ENCODE data around the gene CCL11. TPM values are rescaled to one million over a fixed set of nuclear protein-coding genes. Genes with fewer than 3 reads are reported as not detected.
A peak's percentile ranks its signal among the peaks of the same experiment; 100 is the strongest.

The CCL11 gene
- total RNA-seq, 1 donor from 2014 or later, result not detected

- Mint-ChIP-seq H3K27ac (ENCODE audit: unreplicated experiment) (no peak overlapping the region), H3K27me3 (ENCODE audit: unreplicated experiment) (peaks cover 3% of the 10 kb centered on the region), H3K4me3 (ENCODE audit: unreplicated experiment) (no peak overlapping the region), H3K4me1 (ENCODE audit: unreplicated experiment) (peaks cover 20% of the 10 kb centered on the region), H3K9me3 (ENCODE audit: unreplicated experiment) (no peaks in the 10 kb centered on the region), H3K36me3 (ENCODE audit: unreplicated experiment) (no peaks in the 10 kb centered on the region)
- no peak for TF ChIP-seq CTCF (IDR thresholded peaks at IDR 0.05)
- peak; percentile 10 for DNase-seq (ENCODE audit: extremely low spot score, unreplicated experiment)
These were observed 2.3 kb downstream of the CCL11 start for GRCh38 chr17:34287875-34288274.

GRCh38 chr17:34290586-34290985, 5.0 kb downstream of the CCL11 start:
- TF ChIP-seq CTCF (IDR thresholded peaks at IDR 0.05), result no peak
- no peak for DNase-seq (ENCODE audit: extremely low spot score, unreplicated experiment)
- Mint-ChIP-seq H3K27me3 (ENCODE audit: unreplicated experiment) (no peaks in the 10 kb centered on the region), H3K9me3 (ENCODE audit: unreplicated experiment) (no peaks in the 10 kb centered on the region), H3K4me3 (ENCODE audit: unreplicated experiment) (no peak overlapping the region), H3K4me1 (ENCODE audit: unreplicated experiment) (peaks cover 20% of the 10 kb centered on the region), H3K27ac (ENCODE audit: unreplicated experiment) (no peak overlapping the region), H3K36me3 (ENCODE audit: unreplicated experiment) (no peaks in the 10 kb centered on the region)

- DNase-seq (ENCODE audit: extremely low spot score, unreplicated experiment), result peak; percentile 44
- no peak for TF ChIP-seq CTCF (IDR thresholded peaks at IDR 0.05)
- no peaks in the 10 kb centered on the region for H3K27me3 Mint-ChIP-seq (ENCODE audit: unreplicated experiment)
- no peak overlapping the region for H3K4me3 Mint-ChIP-seq (ENCODE audit: unreplicated experiment)
- H3K4me1 Mint-ChIP-seq (ENCODE audit: unreplicated experiment), result peaks cover 20% of the 10 kb centered on the region
- H3K9me3 Mint-ChIP-seq (ENCODE audit: unreplicated experiment), result no peaks in the 10 kb centered on the region
- H3K27ac Mint-ChIP-seq (ENCODE audit: unreplicated experiment), result no peak overlapping the region
- no peaks in the 10 kb centered on the region for H3K36me3 Mint-ChIP-seq (ENCODE audit: unreplicated experiment)
These were observed 6.3 kb downstream of the CCL11 start for GRCh38 chr17:34291721-34292348.

- no peak for TF ChIP-seq CTCF (IDR thresholded peaks at IDR 0.05)
- Mint-ChIP-seq H3K4me3 (ENCODE audit: unreplicated experiment) (no peak overlapping the region), H3K9me3 (ENCODE audit: unreplicated experiment) (no peaks in the 10 kb centered on the region)
These were observed 13.5 kb downstream of the CCL11 start for GRCh38 chr17:34299027-34299426.

GRCh38 chr17:34299956-34300577, 14.5 kb downstream of the CCL11 start:
- no peak for TF ChIP-seq CTCF (IDR thresholded peaks at IDR 0.05)
- H3K4me1 Mint-ChIP-seq (ENCODE audit: unreplicated experiment), result peaks cover 24% of the 10 kb centered on the region
- H3K27ac Mint-ChIP-seq (ENCODE audit: unreplicated experiment), result no peak overlapping the region
- DNase-seq (ENCODE audit: extremely low spot score, unreplicated experiment), result peak; percentile 2
- H3K9me3 Mint-ChIP-seq (ENCODE audit: unreplicated experiment), result no peaks in the 10 kb centered on the region
- H3K27me3 Mint-ChIP-seq (ENCODE audit: unreplicated experiment), result no peaks in the 10 kb centered on the region
- no peaks in the 10 kb centered on the region for H3K36me3 Mint-ChIP-seq (ENCODE audit: unreplicated experiment)
- no peak overlapping the region for H3K4me3 Mint-ChIP-seq (ENCODE audit: unreplicated experiment)

More at GRCh38 chr17:34299027-34299426, 13.5 kb downstream of the CCL11 start:
- Mint-ChIP-seq H3K27me3 (ENCODE audit: unreplicated experiment) (no peaks in the 10 kb centered on the region), H3K36me3 (ENCODE audit: unreplicated experiment) (no peaks in the 10 kb centered on the region), H3K27ac (ENCODE audit: unreplicated experiment) (no peak overlapping the region), H3K4me1 (ENCODE audit: unreplicated experiment) (peaks cover 24% of the 10 kb centered on the region)
- DNase-seq (ENCODE audit: extremely low spot score, unreplicated experiment), result peak; percentile 7
